Natural killer cell treated with Interleukin-12 subunit alpha and Interleukin-12 subunit beta and Interleukin-15 and Interleukin-18, amount 100 ng/mL, for 72 hours (primary cell): ENCODE data around the gene ADAM10. TPM values are rescaled to one million over a fixed set of nuclear protein-coding genes. Genes with fewer than 3 reads are reported as not detected.

Experiments
- total RNA-seq, 2 donors: library from RNA; stranded (reverse); gene quantifications; one replicate each; pipeline ENCODE4 v1.2.3, GENCODE V29; 2022

Gene ADAM10
- total RNA-seq, 2 donors from 2014 or later = 89.9 to 122 TPM

Other genes starting within 250 kb of the ADAM10 start
- gene MINDY2, start 21.6 kb upstream of the ADAM10 start, total RNA-seq = 10 to 100 TPM; 11.9 to 15.1 TPM
- gene SLTM, start 184.0 kb upstream of the ADAM10 start, total RNA-seq = 100 to 1,000 TPM; 131 to 163 TPM
- 10 to 100 TPM; 43.5 to 57.7 TPM for gene RNF111, start 238.0 kb upstream of the ADAM10 start, total RNA-seq